Uterus (tissue), 4 donors: ENCODE measurements around the gene ST6GALNAC3. TPM values are rescaled to one million over a fixed set of nuclear protein-coding genes. Genes with fewer than 3 reads are reported as not detected.

Experiments used
- DNase-seq, 2 donors: peaks; one replicate each; pipeline ENCODE4 v3.0.0-alpha.2; 2019 to 2020
- H3K27ac ChIP-seq, 2 donors: fragments of 200-600 bp; sonication (generic); 1 replicate in 1 of 2; 2 replicates in 1 of 2; pipeline ENCODE4 v1.5.1; 2016 to 2018
- H3K27me3 ChIP-seq, 2 donors: fragments of 200-600 bp; sonication (generic); one replicate each; pipeline ENCODE4 v1.5.1; 2018 to 2019; ENCODE audit warnings: control low read depth in 1 of 2
- H3K36me3 ChIP-seq, 2 donors: fragments of 200-600 bp; sonication (generic); one replicate each; pipeline ENCODE4 v1.5.1; 2019; ENCODE audit warnings: control low read depth in 1 of 2
- H3K4me1 ChIP-seq, 2 donors: fragments of 200-600 bp; sonication (generic); one replicate each; pipeline ENCODE4 v1.5.1; 2018 to 2019; ENCODE audit warnings: control low read depth in 1 of 2
- H3K4me3 ChIP-seq, 2 donors: fragments of 200-600 bp; sonication (generic); 1 replicate in 1 of 2; 2 replicates in 1 of 2; pipeline ENCODE4 v1.5.1; 2018 to 2019; ENCODE audit warnings: mild to moderate bottlenecking in 1 of 2
- H3K9me3 ChIP-seq, 2 donors: fragments of 200-600 bp; sonication (generic); one replicate each; pipeline ENCODE4 v1.5.1; 2019; ENCODE audit warnings: control low read depth in 1 of 2
- POLR2A ChIP-seq, 2 donors: fragments of 450-650 bp; IDR thresholded peaks; one replicate each; pipeline ENCODE4 v1.6.1; 2016; ENCODE audit warnings: antibody characterized with exemption in 2 of 2, mild to moderate bottlenecking in 1 of 2, moderate library complexity in 1 of 2
- intact Hi-C: fragments of 100-400 bp; cut with DNase I; formaldehyde crosslinking; loops from one replicate; pipeline ENCODE4 v1.15.1; 2023; ENCODE audit warnings: low total_unique reads
- total RNA-seq, 4 donors: library from RNA; depleted of rRNA in 3 of 4; stranded (reverse); fragments of >200 nt in 3 of 4; gene quantifications; one replicate each; pipeline versions ENCODE4 v1.1.0 to v1.2.4, GENCODE V29; 2014 to 2023
- TF ChIP-seq, protein P1 (sequence below), 4 experiments: fragments of 200-600 bp in 2 of 4; fragments of 450-650 bp in 2 of 4; sonication (generic) in 2 of 4; IDR thresholded peaks; one replicate each; pipeline ENCODE4 v1.5.1; 2016 to 2019; ENCODE audit warnings: antibody characterized with exemption in 4 of 4, mild to moderate bottlenecking in 2 of 4, moderate library complexity in 1 of 4
- donor health status: DM: yes; HTN: yes; CAD: no.

The ST6GALNAC3 gene
- total RNA-seq, 4 donors from 2014 or later, result 6.7 to 43.4 (median 21.1) TPM

- no peak for DNase-seq
- H3K9me3 ChIP-seq, result no peaks in the 10 kb centered on the region
- H3K4me1 ChIP-seq, result no peaks in the 10 kb centered on the region
- H3K4me3 ChIP-seq, result no peak overlapping the region
- H3K36me3 ChIP-seq, result no peaks in the 10 kb centered on the region
- no peaks in the 10 kb centered on the region for H3K27me3 ChIP-seq
- intact Hi-C loops, result no loop called here
- TF ChIP-seq POLR2A (IDR thresholded peaks at IDR 0.05), result no peak
- TF ChIP-seq, protein P1, sequence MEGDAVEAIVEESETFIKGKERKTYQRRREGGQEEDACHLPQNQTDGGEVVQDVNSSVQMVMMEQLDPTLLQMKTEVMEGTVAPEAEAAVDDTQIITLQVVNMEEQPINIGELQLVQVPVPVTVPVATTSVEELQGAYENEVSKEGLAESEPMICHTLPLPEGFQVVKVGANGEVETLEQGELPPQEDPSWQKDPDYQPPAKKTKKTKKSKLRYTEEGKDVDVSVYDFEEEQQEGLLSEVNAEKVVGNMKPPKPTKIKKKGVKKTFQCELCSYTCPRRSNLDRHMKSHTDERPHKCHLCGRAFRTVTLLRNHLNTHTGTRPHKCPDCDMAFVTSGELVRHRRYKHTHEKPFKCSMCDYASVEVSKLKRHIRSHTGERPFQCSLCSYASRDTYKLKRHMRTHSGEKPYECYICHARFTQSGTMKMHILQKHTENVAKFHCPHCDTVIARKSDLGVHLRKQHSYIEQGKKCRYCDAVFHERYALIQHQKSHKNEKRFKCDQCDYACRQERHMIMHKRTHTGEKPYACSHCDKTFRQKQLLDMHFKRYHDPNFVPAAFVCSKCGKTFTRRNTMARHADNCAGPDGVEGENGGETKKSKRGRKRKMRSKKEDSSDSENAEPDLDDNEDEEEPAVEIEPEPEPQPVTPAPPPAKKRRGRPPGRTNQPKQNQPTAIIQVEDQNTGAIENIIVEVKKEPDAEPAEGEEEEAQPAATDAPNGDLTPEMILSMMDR (IDR thresholded peaks at IDR 0.05), result no peak
- no peak overlapping the region for H3K27ac ChIP-seq
Observed at GRCh38 chr1:76491737-76492136, 417.2 kb downstream of the ST6GALNAC3 start.

DNA sequence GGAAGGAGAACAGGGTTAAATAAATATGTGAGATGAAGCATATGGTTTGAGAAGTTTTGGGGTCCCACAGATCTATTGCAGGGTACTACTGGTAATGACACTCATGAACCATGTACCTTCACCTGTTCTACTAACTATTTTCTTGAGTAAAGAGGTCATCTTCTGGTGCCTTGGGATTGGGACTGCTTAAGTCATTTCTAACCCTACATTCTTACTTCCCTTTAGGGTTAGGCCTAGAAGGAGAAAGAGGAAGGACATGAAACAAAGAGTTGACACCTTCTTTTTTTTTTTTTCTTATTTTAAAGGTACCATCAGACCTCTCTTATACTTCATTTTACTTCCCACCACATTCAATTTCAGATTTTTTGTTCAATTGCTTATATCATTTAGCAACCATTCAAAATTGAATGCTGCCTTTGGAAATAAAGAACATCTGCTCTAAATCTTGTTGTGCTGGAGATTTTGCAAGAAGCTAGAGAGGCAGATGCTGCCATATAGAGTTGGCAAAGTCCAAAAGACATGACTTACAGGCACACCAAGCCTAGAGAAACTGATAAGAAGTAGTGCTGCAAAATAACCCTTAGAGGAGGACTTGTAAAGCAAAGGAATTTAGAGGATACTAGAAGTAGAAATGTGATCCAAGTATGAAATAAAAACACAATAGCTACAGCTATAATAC lies 418.3 kb downstream of the ST6GALNAC3 start:
- Histone ChIP-seq H3K36me3 (no peaks in the 10 kb centered on the region), H3K27me3 (no peaks in the 10 kb centered on the region), H3K4me1 (no peaks in the 10 kb centered on the region), H3K27ac (no peak overlapping the region), H3K9me3 (no peaks in the 10 kb centered on the region), H3K4me3 (no peak overlapping the region)
- no peak for TF ChIP-seq POLR2A (IDR thresholded peaks at IDR 0.05)
- TF ChIP-seq, protein P1 (IDR thresholded peaks at IDR 0.05), result no peak
- intact Hi-C loops, result no loop called here
- DNase-seq, result no peak

DNA sequence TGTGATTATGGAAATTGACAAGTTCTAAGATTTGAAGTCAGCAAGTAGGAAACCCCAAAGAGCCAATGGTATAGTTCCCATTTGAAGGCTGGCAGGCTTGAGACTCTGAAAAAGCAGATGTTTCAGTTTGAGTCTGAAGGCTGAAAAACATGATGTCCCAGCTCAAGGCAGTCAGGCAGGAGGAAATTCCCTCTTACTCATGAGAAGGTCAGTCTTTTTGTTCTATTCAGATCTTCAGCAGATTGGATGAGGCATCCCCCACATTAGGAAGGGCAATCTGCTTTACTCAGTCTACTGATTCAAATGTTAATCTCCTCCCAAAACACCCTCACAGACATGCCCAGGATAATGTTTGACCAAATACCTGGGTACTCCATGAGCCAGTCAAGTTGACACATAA lies 420.3 kb downstream of the ST6GALNAC3 start:
- intact Hi-C loops, result no loop called here
- H3K27ac ChIP-seq, result no peak overlapping the region
- no peak overlapping the region for H3K4me3 ChIP-seq
- no peak for TF ChIP-seq POLR2A (IDR thresholded peaks at IDR 0.05)
- TF ChIP-seq, protein P1 (IDR thresholded peaks at IDR 0.05), result no peak
- H3K27me3 ChIP-seq, result no peaks in the 10 kb centered on the region
- H3K4me1 ChIP-seq, result no peaks in the 10 kb centered on the region
- DNase-seq, result no peak
- H3K36me3 ChIP-seq, result no peaks in the 10 kb centered on the region
- no peaks in the 10 kb centered on the region for H3K9me3 ChIP-seq

DNA sequence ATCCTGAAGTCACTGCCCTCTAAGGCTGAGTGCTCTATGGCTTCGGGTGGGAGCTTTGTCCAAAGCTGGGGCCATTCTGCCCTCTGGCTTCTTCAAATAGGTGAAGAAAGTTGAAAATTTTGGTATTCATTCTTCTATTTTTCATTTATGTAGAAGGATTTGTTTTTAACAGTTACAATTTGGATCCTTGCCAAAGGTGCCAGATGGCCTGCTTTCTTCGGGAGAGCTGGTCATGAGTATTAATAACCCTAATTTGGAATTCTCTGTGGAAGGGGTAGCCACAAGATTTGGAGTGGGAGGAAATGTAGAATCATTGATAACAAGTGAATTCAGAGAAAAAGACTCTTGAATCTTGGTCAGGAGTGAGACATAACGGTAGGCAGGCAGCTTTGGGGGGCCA lies 422.3 kb downstream of the ST6GALNAC3 start:
- no peaks in the 10 kb centered on the region for H3K9me3 ChIP-seq
- H3K4me3 ChIP-seq, result no peak overlapping the region
- H3K27me3 ChIP-seq, result no peaks in the 10 kb centered on the region
- no peak overlapping the region for H3K27ac ChIP-seq
- TF ChIP-seq, protein P1 (IDR thresholded peaks at IDR 0.05), result no peak
- no peak for TF ChIP-seq POLR2A (IDR thresholded peaks at IDR 0.05)
- no peaks in the 10 kb centered on the region for H3K4me1 ChIP-seq
- no peak for DNase-seq
- no peaks in the 10 kb centered on the region for H3K36me3 ChIP-seq
- intact Hi-C loops, result no loop called here

DNA sequence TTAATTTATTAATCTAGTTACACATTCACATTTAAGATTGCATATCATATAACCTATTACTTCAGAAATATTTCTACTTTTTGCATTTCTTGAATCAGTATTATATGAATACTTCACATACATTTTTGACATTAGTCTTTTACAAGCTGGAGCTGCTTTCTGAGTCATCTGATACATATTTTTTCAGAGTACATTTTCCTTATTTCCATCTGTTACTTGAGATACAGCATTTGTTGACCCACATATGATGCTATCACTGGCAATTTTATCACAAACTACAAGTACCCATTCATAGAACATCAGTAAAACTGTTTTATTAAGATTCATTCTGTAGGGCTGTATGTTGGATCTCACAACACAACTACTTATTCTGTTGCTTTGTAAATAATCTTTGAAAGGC lies 425.6 kb downstream of the ST6GALNAC3 start:
- DNase-seq, result no peak
- Histone ChIP-seq H3K4me1 (no peaks in the 10 kb centered on the region), H3K4me3 (no peak overlapping the region), H3K36me3 (no peaks in the 10 kb centered on the region), H3K27ac (no peak overlapping the region), H3K9me3 (no peaks in the 10 kb centered on the region), H3K27me3 (no peaks in the 10 kb centered on the region)
- intact Hi-C loops, result no loop called here
- TF ChIP-seq, protein P1 (IDR thresholded peaks at IDR 0.05), result no peak
- no peak for TF ChIP-seq POLR2A (IDR thresholded peaks at IDR 0.05)
